HFFc6 (cell line): ENCODE results near the gene JHY. TPM values are rescaled to one million over a fixed set of nuclear protein-coding genes. Genes with fewer than 3 reads are reported as not detected.

Source experiments
- DNase-seq: peaks from one replicate; pipeline ENCODE4 v3.0.0-alpha.2; 2018
- H3K27ac Mint-ChIP-seq: 2 replicates; pipeline ENCODE4 v1.8.0; 2020; ENCODE audit warnings: mild to moderate bottlenecking, mixed read lengths
- H3K27me3 Mint-ChIP-seq: 2 replicates; pipeline ENCODE4 v1.8.0; 2021; ENCODE audit warnings: mild to moderate bottlenecking, moderate library complexity, mixed read lengths; ENCODE audit not compliant: insufficient read depth
- H3K36me3 Mint-ChIP-seq: 2 replicates; pipeline ENCODE4 v1.8.0; 2021; ENCODE audit warnings: low read depth, mixed read lengths
- H3K4me1 Mint-ChIP-seq: 2 replicates; pipeline ENCODE4 v1.8.0; 2020; ENCODE audit warnings: low read depth, mixed read lengths
- H3K4me3 Mint-ChIP-seq: 2 replicates; pipeline ENCODE4 v1.8.0; 2020; ENCODE audit warnings: mild to moderate bottlenecking, moderate library complexity, mixed read lengths
- H3K9me3 Mint-ChIP-seq: 2 replicates; pipeline ENCODE4 v1.8.0; 2020; ENCODE audit warnings: mild to moderate bottlenecking, mixed read lengths
- total RNA-seq, 6 experiments: library from RNA; stranded (reverse); fragmentation: NEBNext Ultra II Directional; extraction: Animal tissue kit (Norgen Biotek cat#: 25700); gene quantifications; 2 replicates in 1 of 6; 3 replicates in 5 of 6; pipeline ENCODE4 v1.2.3, GENCODE V29; 2021
- TF ChIP-seq, protein P1 (sequence below): fragments of 200-600 bp; sonication (generic); IDR thresholded peaks from 2 replicates; pipeline ENCODE4 v1.5.0; 2021; ENCODE audit warnings: antibody characterized with exemption, mild to moderate bottlenecking

The JHY gene
- total RNA-seq, 6 experiments from 2014 or later = 5.2 to 6.4 (median 5.7) TPM

DNA sequence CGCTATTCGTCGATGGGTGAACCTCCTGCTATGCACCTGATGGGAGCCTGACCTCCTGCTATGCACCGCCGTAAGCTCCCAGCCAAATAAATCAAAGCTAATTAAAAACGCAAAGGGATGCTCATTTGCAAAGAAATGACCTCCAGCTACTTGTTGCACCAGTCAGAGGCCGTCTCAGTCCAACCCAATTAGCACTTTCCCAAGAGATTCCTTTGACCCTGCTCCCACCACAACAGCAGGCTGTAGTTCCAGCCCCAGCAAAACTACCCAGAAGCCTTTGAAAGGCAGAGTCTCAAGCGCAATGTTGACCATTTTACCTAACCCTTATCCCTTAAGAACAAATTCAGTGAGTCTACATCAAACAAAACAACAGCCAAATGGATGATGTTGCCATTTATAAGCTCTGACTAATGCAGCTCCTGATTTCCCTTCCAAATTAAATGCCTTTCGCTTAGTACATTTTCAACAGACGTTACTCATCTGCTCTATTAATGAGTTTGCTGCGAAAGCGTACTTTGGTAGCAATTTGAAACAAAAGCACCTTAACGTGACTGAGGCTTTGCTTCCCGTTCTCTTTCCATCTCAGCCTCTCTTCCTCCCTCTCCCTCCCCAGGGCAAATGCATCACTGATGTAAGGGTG lies 116.3 kb downstream of the JHY start:
- Mint-ChIP-seq H3K36me3 (no peaks in the 10 kb centered on the region), H3K27ac (no peak overlapping the region), H3K4me1 (peaks cover 12% of the 10 kb centered on the region), H3K4me3 (no peak overlapping the region), H3K9me3 (no peaks in the 10 kb centered on the region), H3K27me3 (peaks cover 44% of the 10 kb centered on the region)
- TF ChIP-seq, protein P1, sequence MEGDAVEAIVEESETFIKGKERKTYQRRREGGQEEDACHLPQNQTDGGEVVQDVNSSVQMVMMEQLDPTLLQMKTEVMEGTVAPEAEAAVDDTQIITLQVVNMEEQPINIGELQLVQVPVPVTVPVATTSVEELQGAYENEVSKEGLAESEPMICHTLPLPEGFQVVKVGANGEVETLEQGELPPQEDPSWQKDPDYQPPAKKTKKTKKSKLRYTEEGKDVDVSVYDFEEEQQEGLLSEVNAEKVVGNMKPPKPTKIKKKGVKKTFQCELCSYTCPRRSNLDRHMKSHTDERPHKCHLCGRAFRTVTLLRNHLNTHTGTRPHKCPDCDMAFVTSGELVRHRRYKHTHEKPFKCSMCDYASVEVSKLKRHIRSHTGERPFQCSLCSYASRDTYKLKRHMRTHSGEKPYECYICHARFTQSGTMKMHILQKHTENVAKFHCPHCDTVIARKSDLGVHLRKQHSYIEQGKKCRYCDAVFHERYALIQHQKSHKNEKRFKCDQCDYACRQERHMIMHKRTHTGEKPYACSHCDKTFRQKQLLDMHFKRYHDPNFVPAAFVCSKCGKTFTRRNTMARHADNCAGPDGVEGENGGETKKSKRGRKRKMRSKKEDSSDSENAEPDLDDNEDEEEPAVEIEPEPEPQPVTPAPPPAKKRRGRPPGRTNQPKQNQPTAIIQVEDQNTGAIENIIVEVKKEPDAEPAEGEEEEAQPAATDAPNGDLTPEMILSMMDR = no peak
- DNase-seq = peak; percentile 5

DNA sequence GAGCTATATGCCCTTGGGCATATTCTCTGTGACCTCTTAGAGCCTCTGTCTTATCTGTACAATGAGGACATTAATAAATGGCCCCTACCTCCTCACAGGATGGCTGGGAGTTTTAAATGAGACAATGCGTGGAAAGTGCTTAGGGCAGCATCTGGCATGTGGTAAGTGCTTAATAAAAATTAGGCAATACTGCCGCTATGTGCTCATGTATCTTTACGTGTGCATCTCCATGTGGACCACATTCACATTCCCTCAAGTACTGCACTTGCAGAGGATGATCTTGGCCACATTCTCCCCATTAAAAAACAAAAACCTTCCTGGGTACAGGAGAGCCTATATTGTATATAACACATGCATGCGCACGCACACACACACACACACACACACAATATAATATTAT lies 118.2 kb downstream of the JHY start:
- TF ChIP-seq, protein P1 = no peak
- Mint-ChIP-seq H3K27ac (no peak overlapping the region), H3K9me3 (no peaks in the 10 kb centered on the region), H3K27me3 (peaks cover 38% of the 10 kb centered on the region), H3K4me3 (no peak overlapping the region), H3K36me3 (no peaks in the 10 kb centered on the region), H3K4me1 (peaks cover 12% of the 10 kb centered on the region)
- no peak for DNase-seq

DNA sequence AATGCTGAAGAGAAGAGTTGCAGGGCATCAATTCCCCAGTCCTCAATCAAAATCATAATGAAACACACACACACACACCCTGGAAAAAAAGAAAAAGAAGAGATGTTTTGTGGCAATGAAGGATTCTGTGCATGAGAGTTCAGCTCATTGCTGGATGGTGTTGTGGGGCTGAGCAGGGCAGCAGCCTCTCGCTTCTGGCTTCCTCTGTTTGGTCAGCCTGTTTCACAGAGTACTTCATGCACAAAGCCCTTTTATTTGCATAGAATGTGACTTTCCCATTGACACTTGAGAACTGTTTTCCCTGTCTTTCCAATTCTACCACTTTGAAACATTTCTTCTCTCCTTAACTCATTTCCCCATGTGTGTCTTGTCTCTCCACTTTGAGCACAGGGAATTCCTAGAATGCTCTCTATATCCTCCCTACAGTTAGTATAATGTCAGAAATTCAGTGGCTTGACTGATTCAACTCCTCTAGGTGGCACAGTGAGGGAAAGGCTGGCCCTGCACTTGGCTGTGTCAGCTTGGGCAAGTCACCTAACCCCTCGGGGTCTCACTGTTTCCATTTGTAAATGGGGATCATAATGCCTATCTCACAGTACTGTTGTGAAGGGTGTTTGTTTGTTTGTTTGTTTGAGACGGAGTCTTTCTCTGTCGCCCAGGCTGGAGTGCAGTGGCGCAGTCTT lies 124.4 kb downstream of the JHY start:
- no peak overlapping the region for H3K27ac Mint-ChIP-seq
- no peaks in the 10 kb centered on the region for H3K4me1 Mint-ChIP-seq
- no peak overlapping the region for H3K4me3 Mint-ChIP-seq
- TF ChIP-seq, protein P1 = no peak
- DNase-seq = no peak
- no peaks in the 10 kb centered on the region for H3K9me3 Mint-ChIP-seq
- no peaks in the 10 kb centered on the region for H3K36me3 Mint-ChIP-seq
- H3K27me3 Mint-ChIP-seq = peaks cover 16% of the 10 kb centered on the region

Other genes starting within 250 kb of the JHY start
- 10 to 100 TPM; 44.6 to 60.4 (median 52.9) TPM for gene UBASH3B, start 227.0 kb upstream of the JHY start, total RNA-seq
- gene CRTAM, start 44.3 kb upstream of the JHY start, total RNA-seq = not detected
- not detected for gene BSX, start 99.1 kb downstream of the JHY start, total RNA-seq
- 1,000 to 10,000 TPM; 1,520 to 2,256 (median 2,072) TPM for gene HSPA8, start 179.4 kb downstream of the JHY start, total RNA-seq